MM.1S (cell line): ENCODE data around the gene ATXN1.
"Not testable (repeated sequence)": the region's sequence is repeated elsewhere in the genome, so short reads cannot be mapped to it uniquely, and the experiment has no call there.

ENCODE experiments used
- DNase-seq: peaks from one replicate; pipeline ENCODE4 v3.0.0-alpha.2; 2015
- H2AFZ ChIP-seq: fragments of 300-600 bp; sonication (generic); 2 replicates; pipeline ENCODE4 v1.6.0; 2016; ENCODE audit warnings: antibody characterized with exemption, low read length
- H3F3A ChIP-seq: fragments of 300-600 bp; sonication (generic); 2 replicates; pipeline ENCODE4 v1.6.1; 2016; ENCODE audit warnings: mild to moderate bottlenecking, antibody characterized with exemption, low read length, moderate library complexity, mixed read lengths; ENCODE audit not compliant: insufficient read depth
- H3K27ac ChIP-seq: fragments of 300-600 bp; sonication (generic); 2 replicates; pipeline ENCODE4 v1.5.1; 2016; ENCODE audit warnings: mild to moderate bottlenecking, low read length
- H3K27me3 ChIP-seq: fragments of 300-600 bp; sonication (generic); replicated peaks from 2 replicates; pipeline ENCODE4 v1.6.0; 2016; ENCODE audit warnings: low read length; ENCODE audit not compliant: insufficient read depth
- H3K36me3 ChIP-seq: fragments of 300-600 bp; sonication (generic); replicated peaks from 2 replicates; pipeline ENCODE4 v1.6.1; 2016; ENCODE audit warnings: mild to moderate bottlenecking, low read length, mixed read lengths; ENCODE audit not compliant: insufficient read depth
- H3K4me1 ChIP-seq: fragments of 300-600 bp; sonication (generic); 2 replicates; pipeline ENCODE4 v1.6.1; 2016; ENCODE audit warnings: low read length, mixed read lengths
- H3K4me2 ChIP-seq: fragments of 300-600 bp; sonication (generic); 2 replicates; pipeline ENCODE4 v1.6.0; 2016; ENCODE audit warnings: low read depth, low read length
- H3K4me3 ChIP-seq: fragments of 300-600 bp; sonication (generic); 2 replicates; pipeline ENCODE4 v1.5.1; 2016; ENCODE audit warnings: low read length, mixed read lengths
- H3K79me2 ChIP-seq: fragments of 300-600 bp; sonication (generic); 2 replicates; pipeline ENCODE4 v1.6.1; 2016; ENCODE audit warnings: mixed run types, low read length, mixed read lengths
- H3K9ac ChIP-seq: fragments of 300-600 bp; sonication (generic); 2 replicates; pipeline ENCODE4 v1.6.1; 2016; ENCODE audit warnings: low read length, mixed read lengths
- H3K9me2 ChIP-seq: fragments of 300-600 bp; sonication (generic); replicated peaks from 2 replicates; pipeline ENCODE4 v1.6.1; 2016; ENCODE audit warnings: mild to moderate bottlenecking, low read length, mixed read lengths; ENCODE audit not compliant: insufficient read depth
- H3K9me3 ChIP-seq: fragments of 300-600 bp; sonication (generic); replicated peaks from 2 replicates; pipeline ENCODE4 v1.6.1; 2016; ENCODE audit warnings: mild to moderate bottlenecking, low read length, mixed read lengths; ENCODE audit not compliant: insufficient read depth
- H4K20me1 ChIP-seq: fragments of 300-600 bp; sonication (generic); 2 replicates; pipeline ENCODE4 v1.6.1; 2016; ENCODE audit warnings: mild to moderate bottlenecking, low read length, moderate library complexity, mixed read lengths; ENCODE audit not compliant: insufficient read depth
- EZH2 ChIP-seq: fragments of 300-600 bp; sonication (generic); optimal IDR thresholded peaks from 2 replicates; pipeline ENCODE3; 2017; ENCODE audit warnings: low read depth, mild to moderate bottlenecking, antibody characterized with exemption, low read length, mixed read lengths
- EZH2phosphoT487 ChIP-seq: fragments of 300-600 bp; sonication (generic); IDR thresholded peaks from 2 replicates; pipeline ENCODE4 v1.6.1; 2018; ENCODE audit warnings: antibody characterized with exemption, low read length
- TF ChIP-seq, protein P1 (sequence below): fragments of 300-600 bp; sonication (generic); IDR thresholded peaks from 2 replicates; pipeline ENCODE4 v1.5.1; 2016; ENCODE audit warnings: antibody characterized with exemption, low read length, mixed read lengths

The ATXN1 gene

GRCh38 chr6:16406966-16407365, 354.3 kb downstream of the ATXN1 start:
- Histone ChIP-seq H3K36me3 (no peaks in the 10 kb centered on the region), H3K9ac (no peak overlapping the region), H3K4me3 (no peak overlapping the region), H3K27ac (no peak overlapping the region), H3F3A (no peaks in the 10 kb centered on the region), H3K9me2 (no peaks in the 10 kb centered on the region), H4K20me1 (no peaks in the 10 kb centered on the region), H2AFZ (no peak overlapping the region), H3K27me3 (no peaks in the 10 kb centered on the region), H3K79me2 (no peaks in the 10 kb centered on the region), H3K4me1 (no peaks in the 10 kb centered on the region), H3K4me2 (no peak overlapping the region), H3K9me3 (no peaks in the 10 kb centered on the region)
- no peak for DNase-seq
- no peak for TF ChIP-seq EZH2
- TF ChIP-seq EZH2phosphoT487, result no peak
- TF ChIP-seq, protein P1, sequence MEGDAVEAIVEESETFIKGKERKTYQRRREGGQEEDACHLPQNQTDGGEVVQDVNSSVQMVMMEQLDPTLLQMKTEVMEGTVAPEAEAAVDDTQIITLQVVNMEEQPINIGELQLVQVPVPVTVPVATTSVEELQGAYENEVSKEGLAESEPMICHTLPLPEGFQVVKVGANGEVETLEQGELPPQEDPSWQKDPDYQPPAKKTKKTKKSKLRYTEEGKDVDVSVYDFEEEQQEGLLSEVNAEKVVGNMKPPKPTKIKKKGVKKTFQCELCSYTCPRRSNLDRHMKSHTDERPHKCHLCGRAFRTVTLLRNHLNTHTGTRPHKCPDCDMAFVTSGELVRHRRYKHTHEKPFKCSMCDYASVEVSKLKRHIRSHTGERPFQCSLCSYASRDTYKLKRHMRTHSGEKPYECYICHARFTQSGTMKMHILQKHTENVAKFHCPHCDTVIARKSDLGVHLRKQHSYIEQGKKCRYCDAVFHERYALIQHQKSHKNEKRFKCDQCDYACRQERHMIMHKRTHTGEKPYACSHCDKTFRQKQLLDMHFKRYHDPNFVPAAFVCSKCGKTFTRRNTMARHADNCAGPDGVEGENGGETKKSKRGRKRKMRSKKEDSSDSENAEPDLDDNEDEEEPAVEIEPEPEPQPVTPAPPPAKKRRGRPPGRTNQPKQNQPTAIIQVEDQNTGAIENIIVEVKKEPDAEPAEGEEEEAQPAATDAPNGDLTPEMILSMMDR, result no peak

GRCh38 chr6:16406538-16406937, 354.7 kb downstream of the ATXN1 start:
- H3K4me3 ChIP-seq, result not testable (repeated sequence)

DNA sequence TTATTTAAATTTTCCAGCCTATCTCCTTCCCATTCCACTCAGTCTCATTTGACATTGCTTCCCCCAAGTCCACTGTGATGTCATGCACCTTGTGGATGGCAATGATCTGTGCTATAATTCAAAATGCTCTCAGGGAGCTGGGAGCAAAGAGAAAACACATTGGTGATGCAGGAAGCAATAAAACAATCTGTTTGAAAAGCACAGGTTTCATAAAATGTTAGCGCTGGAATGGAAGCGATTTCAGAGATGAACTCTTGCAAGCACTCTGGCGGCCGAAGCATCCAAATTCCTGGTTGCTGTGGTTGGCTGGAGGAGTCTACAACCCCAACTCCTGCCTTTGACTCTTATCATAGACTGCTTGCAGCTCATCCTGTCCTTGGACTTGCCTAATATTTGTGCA, 355.9 kb downstream of the ATXN1 start:
- Histone ChIP-seq H2AFZ (no peak overlapping the region), H3K79me2 (no peaks in the 10 kb centered on the region), H3K9me2 (no peaks in the 10 kb centered on the region), H3K4me2 (no peak overlapping the region), H3K4me1 (no peaks in the 10 kb centered on the region), H3K27ac (no peak overlapping the region), H3F3A (no peaks in the 10 kb centered on the region), H3K27me3 (no peaks in the 10 kb centered on the region), H4K20me1 (no peaks in the 10 kb centered on the region), H3K4me3 (no peak overlapping the region), H3K36me3 (no peaks in the 10 kb centered on the region), H3K9ac (no peak overlapping the region), H3K9me3 (no peaks in the 10 kb centered on the region)
- DNase-seq, result no peak
- TF ChIP-seq, protein P1, result no peak
- TF ChIP-seq EZH2phosphoT487 (no peak), EZH2 (no peak)

More at GRCh38 chr6:16406538-16406937, 354.7 kb downstream of the ATXN1 start:
- DNase-seq, H3K9ac ChIP-seq, H3K9me3 ChIP-seq, H2AFZ ChIP-seq, H3F3A ChIP-seq, H3K27me3 ChIP-seq, H3K79me2 ChIP-seq, H3K36me3 ChIP-seq, H4K20me1 ChIP-seq, H3K27ac ChIP-seq, H3K4me1 ChIP-seq, H3K4me2 ChIP-seq, H3K9me2 ChIP-seq: not testable (repeated sequence)

DNA sequence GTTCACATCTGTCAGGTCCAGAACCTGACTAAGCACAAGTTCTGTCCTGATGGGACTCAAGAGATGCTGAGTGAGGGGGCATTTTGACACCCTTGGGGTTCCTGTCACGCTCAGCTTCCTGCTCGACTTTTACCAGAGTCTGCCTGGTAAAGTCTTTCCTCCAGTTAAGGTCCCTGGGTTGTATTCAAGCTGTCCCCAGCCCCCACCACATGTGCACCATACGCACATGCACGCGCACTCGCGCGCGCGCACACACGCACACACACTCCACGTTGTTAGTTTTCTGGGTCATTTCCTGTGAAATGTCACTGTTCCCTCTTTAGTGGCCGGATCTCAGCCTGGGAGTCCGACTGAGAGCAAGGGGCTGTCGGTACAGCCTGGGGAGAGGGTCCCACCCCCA, 356.8 kb downstream of the ATXN1 start:
- H3K9me3 ChIP-seq, result no peaks in the 10 kb centered on the region
- no peaks in the 10 kb centered on the region for H3K9me2 ChIP-seq
- no peaks in the 10 kb centered on the region for H3K36me3 ChIP-seq
- H3K4me2 ChIP-seq, result no peak overlapping the region
- H3K27ac ChIP-seq, result no peak overlapping the region
- H2AFZ ChIP-seq, result no peak overlapping the region
- no peaks in the 10 kb centered on the region for H3K79me2 ChIP-seq
- TF ChIP-seq EZH2phosphoT487 (no peak), EZH2 (no peak)
- TF ChIP-seq, protein P1, result no peak
- H4K20me1 ChIP-seq, result no peaks in the 10 kb centered on the region
- no peak overlapping the region for H3K4me3 ChIP-seq
- no peaks in the 10 kb centered on the region for H3F3A ChIP-seq
- no peaks in the 10 kb centered on the region for H3K27me3 ChIP-seq
- no peak for DNase-seq
- H3K9ac ChIP-seq, result no peak overlapping the region
- H3K4me1 ChIP-seq, result no peaks in the 10 kb centered on the region
